GM19324 (cell line): ENCODE data around the gene PLIN1.

Experiments used
- ATAC-seq: cut with Tn5 transposase; IDR thresholded peaks from one replicate; pipeline ENCODE4 v1.9.1; 2021; ENCODE audit warnings: mild to moderate bottlenecking, moderate library complexity; ENCODE audit not compliant: unreplicated experiment, low FRiP score

PLIN1 gene

DNA sequence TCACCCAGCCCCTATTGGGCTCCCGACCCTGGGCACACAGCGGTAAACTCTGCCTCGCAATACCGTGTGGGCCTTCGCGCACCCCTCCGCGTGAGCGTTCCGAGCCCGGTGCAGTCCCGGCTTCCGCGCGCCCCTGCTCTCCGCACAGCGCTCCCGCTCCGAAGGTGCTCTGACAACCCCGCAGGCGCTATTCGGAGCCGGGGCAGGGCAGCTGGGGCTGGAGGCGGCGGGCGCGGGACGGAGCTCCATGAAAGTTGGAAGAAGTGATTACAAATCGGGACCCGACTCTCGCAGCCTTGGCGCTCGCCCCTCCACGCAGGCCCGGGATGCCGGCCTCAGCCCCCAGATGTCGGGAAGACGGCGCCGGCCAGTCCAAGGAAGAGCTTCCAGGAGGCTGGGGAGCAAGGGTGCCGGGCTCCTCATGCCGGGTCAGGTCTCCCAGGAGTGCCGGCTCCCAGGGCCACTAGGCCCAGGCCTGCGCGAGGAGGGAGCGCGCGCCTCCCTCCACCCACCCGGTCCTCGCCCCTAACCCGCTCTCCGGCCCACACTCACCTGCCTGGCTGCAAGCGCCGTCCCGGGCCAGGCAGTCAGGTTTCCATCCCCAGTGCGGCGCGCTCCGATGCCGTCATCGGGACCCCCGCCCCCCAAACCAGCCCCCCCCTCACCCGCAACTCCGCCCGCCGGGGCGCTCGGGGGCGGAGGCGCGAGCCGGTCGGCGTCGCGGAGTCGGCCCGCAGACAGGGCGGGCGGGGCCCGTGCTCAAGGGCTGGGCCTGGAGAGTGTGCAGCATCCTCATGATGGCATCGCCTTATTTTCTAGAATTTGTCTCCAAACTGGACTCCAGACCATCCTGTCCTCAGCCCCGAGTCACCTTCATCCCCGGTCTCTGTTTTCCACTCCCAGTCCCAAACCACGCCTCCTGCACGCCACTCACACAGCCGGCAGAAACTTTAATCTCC, 24.0 kb downstream of the PLIN1 start, which contains the start of gene KIF7:
Gene KIF7 (minus strand): TSS at position 621 of the 959 bp plus-strand sequence. CDS start 2,537 bp downstream, outside the sequence.
- peak; percentile 65 for ATAC-seq

DNA sequence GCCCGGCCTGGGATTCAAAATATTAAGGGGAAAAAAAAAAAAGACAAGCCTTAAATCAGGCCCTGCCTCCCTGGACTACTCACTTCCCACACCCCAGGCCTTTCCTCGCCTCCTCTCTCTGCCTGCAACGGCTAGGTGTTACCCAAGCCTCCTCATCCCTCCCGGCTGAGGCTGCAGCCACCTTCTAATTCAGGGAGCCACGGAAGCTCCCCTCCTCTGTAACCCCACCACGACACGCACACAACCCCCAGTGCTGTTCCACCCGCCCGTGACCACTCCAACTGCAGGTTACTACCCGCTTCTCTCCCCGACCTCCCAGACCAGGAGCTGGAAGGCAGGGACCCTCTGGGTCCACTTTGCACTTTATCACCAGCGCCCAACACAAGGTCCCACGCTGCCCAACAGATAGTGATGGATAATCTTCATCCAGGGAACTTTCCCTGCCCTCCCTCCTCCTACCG, 24.8 kb downstream of the PLIN1 start:
- no peak for ATAC-seq

DNA sequence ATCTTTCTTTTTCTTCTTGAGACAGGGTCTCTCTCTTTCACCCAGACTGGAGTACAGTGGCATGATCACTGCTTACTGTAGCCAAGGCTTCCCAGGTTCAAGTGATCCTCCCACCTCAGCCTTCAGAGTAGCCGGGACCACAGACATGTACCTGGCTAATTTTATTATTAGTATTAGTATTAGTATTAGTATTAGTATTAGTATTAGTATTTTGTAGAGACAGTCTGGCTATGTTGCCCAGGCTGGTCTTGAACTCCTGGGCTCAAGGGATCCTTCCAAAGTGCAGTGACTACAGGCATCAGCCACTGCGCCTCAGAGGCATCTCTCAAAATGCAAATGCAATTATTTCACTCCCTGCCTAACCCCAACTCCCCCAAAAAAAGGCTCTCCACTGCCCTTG, 25.6 kb downstream of the PLIN1 start:
- no peak for ATAC-seq

DNA sequence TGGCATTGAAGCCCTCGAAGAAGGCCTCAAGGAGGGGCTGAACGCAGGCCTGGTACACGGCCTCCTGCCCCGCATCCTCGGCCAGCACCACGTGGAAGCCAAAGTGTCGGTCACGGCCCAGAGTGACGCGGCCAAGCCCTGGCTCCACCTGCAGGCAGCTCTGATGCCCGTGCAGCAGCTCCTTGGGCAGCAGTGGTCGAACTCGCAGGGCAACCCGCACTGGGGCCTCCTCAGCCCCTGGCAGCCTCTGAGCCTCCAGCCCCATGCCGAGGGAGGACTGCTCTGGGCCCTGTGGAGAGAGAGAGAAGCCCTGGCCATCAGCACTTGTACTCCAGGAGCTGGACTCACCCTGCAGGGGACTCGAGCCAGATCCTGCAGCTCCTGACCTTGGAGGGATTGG, 26.5 kb downstream of the PLIN1 start:
- ATAC-seq, result no peak

DNA sequence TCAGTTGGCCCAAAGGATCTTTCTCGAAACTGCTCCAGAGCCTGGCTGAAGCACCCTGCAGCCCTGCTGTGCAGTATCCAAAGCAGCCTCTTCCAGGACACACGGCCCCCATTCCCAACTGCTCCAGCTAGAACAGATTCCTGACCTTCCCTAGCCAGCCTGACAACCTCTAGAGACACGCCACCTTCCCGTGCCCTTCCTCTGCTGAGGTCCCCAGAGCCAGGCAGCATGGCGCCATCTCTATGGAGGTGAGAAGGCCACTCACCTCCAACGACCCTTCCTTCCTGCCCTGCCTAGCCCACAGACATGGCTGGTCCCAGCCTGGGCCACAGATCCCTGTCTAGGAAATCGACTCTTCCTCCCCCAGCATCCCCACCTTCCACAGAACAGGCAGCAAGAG, 27.0 kb downstream of the PLIN1 start:
- ATAC-seq, result no peak

DNA sequence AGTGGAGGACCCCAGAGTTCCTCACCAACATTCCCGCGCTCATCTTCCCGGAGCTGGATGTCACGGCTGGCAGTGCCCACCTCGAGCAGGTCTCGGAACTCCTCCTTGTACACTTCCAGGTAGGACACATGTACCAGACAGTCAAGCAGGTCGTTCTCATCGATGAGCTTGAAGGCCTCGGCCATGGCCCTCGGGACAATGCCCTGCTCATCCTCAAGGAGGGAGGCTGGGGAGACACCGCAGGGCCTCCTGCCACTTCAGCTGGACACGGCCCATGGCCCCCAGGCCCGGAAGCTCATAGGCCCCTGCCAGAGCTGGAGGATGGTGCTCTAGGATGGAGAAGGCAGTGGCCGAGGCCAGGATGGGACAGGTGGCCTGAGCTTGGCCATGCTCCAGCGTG, 29.5 kb downstream of the PLIN1 start:
- ATAC-seq, result no peak

DNA sequence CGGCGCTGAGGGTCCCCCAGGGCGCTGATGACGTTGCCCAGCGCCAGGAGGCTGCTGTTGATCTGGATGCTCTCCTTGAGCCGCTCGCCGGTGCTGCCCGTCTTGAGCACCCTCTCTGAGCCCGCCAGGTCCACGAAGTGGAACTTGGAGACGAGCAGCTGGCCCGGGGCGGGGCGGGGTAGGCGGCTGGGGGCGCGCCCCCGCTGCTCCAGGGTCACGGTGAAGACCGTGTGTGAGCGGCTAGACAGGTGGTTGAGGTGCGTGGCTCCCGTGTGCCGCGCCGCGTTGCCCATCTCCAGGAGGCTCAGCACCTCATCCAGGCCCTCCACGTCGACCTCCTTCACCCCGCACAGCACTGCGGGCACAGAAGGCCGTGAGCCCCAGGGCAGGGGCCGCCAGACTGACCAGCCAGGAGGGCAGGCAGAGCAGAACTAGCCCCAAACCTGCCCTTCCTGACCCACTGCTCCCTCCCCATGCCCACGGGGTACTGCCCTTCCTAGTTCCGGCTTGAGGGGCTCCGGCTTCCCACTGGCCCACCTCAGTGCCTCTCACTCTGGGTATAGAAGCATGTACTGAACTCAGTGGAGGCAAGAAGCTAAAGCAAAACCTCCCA, 30.0 kb downstream of the PLIN1 start:
- no peak for ATAC-seq

DNA sequence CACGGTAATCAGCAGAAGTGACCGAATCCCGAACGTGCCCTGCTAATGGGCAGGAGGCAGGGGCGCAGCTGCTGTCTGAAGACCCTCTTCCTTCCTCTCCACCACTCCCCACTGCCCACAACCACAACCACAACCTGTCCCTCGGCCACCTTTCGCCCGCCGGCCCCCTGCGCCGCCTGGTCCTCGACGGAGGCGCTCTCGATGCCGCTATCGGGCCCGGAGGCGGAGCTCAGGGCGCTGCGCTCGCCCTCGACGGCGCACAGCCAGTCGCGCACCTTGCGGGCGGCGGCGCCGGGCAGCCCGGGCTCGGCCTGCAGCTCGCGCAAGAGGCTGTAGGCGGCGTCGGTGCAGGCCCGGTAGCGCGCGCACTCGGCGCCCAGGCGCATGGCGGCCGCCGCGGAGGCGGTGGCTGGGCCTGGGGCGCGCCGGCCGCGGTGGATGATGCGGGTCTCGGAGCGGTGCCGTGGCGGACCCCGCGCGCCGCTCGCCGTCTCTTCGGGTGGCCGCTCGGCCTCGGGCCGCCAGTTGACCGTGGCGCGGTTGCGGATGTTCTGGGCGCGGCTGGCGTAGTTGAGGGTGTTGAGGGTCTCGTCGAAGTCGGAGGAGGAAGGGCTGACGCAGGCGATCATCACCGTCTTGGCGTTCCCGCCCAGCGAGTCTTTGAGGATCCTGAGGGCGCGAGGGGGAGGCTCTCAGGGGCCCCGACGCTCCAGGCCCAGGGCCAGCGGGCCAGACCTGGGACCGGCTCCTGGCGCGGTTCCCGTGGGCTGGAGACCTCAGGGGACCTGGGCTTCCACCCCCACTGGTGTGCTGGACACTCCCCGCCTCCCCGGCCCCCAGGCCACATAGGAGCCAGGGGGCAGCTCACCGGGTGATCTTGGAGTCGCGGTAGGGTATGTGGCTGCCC, 30.8 kb downstream of the PLIN1 start:
- no peak for ATAC-seq

DNA sequence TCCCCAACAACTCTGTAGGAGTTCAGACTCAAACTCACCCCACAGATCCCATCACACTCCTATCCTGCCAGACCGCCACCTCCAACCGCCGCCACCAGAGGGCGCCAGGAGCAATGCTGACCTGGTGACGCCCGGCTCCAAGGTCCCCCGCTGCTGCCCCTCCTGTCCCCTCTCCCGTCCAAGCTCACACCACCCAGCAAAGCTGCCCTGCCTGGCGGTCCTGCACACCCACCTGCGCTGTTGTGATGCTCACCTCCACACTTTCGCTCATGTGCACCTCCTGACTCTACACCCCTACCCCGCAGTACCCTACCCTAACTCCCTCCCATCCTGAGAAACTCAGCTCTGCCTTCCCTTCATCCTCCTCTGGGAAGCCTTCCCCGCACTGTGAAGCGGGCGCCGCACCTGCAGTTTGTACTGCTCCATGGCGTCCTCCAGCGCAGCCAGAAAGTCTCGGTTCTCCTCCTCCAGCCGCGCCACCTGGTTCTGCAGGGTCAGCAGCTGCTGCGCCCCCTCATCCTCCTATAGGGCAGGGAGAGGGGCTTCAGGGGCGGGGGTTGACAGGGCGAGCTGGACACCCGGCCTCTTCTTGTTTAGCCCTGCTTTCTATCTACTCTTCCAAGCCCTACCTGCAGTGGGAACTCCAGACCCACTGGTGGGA, 31.8 kb downstream of the PLIN1 start:
- ATAC-seq, result no peak

DNA sequence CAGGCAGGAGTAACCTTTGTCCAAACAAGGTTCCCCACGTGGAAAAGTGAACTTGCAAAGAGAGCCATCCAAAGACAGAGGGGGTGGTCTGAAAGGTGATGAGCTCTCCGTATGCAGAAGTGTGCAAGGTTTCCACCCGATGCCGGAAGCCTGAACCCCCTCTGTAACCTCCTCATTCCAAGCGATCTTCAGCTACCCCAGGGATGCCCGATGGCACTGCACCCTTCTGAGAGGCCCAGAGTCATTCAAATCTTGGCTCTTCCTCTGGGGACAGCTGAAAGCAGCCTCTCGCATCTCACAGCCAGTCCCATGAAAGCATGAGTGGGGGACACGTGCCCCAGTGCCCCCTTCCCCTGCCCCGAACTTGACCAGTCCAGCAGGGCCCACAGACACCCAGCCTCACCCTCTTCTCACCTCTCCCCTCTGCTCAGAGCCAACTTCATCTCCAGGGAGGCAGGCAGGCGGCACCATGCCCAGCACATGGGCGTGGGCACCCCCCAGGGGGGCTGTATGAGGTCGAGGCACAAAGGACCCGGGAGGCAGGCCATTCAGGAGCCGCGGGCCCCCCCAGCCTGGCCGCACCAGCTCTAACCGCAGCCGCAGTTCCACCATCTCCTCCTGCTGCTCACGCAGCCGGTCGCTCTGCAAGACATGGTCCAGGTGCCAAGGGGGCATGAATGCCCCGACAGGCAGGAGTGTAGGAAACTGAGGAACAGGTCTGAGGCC, 32.6 kb downstream of the PLIN1 start:
- no peak for ATAC-seq

DNA sequence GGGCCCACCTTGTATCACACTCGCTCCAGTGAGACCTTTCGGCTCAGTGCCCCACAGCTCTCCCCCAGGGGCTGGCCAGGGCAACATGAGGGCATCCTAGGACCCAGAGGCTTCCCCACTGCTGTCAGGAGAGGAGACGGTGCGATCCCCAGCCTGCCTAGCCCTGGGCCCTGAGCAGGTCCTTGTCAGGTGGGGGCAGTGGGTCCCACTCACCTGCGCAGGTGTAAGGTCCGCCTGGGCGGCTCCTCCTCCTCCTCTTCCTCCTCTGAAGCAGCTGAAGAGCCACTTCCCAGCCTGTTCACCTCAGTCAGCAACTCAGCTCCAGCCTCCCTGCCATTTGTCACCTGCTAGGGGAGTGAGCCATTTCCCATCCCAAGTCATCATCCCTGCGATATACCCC, 33.5 kb downstream of the PLIN1 start:
- ATAC-seq, result no peak

DNA sequence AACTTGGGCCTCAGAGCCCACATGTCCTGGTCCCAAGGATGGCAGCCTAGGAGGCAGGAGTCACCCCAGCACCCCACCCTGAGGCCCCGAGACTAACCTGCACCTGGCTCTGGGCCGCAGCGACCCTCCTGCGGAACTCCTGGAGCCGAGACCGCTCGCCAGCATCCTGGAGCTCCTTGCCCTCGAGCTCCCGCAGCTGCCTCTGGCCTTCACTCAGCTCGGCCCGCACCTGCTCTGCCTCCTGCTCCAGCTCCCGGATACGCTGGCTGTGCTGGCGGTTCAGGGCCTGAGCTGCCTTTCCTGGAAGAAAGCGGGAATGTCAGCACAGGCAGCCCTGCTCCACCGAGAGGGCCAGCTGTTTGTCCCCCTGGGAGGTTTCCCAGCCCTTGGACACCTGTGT, 37.1 kb downstream of the PLIN1 start:
- ATAC-seq, result no peak

DNA sequence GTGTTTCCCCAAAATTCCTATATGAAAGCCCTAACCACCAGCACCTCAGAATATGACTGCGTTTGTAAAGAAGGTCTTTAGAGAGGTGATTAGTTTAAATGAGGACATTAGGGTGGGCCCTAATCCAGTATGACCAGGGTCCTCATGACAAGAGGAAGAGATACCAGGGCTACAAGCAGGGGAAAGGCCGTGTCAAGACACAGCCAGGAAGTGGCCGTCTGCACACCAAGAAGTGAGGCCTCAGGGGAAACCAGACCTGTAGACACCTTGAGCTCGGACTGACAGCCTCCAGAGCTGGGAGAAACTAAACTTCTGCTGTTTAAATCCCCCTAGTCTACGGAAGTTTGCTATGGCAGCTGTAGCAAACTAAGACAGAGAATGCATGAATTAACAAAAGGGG, 38.1 kb downstream of the PLIN1 start:
- no peak for ATAC-seq

DNA sequence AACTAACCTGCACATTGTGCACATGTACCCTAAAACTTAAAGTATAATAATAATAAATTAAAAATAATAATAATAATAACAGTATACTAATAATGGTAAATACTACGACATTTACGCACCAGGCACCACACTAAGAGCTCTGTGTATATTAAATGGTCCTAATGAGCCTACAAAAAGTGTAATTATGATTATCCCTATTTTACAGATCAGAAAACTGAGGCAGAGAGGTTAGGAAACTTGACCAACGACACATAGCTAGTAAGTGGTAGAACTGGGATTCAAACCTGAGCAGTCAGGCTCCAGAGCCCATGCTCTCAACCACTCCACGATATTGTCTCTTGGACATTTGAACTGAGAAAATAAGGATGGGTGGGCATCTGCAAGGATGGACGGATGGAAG, 38.9 kb downstream of the PLIN1 start:
- ATAC-seq, result no peak

DNA sequence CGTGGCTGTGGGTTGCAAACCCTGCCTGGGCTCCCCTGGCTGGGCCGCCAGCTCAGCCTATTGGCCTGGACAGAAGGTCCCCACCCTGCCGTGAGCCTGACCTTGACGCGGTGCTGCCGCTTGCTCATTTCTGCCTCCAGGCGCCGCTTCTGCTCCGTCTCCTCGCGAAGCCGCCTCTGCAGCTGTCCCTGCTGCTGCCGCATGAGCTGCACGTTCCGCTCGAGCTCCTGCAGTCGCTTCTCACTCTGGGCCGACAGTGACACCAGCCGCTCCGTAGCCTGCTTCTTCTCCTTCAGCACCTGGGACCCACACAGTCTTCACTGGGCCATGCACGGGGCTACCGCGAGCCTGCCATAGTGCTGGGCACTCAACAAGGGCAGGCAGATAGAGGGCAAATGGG, 45.6 kb downstream of the PLIN1 start:
- no peak for ATAC-seq

DNA sequence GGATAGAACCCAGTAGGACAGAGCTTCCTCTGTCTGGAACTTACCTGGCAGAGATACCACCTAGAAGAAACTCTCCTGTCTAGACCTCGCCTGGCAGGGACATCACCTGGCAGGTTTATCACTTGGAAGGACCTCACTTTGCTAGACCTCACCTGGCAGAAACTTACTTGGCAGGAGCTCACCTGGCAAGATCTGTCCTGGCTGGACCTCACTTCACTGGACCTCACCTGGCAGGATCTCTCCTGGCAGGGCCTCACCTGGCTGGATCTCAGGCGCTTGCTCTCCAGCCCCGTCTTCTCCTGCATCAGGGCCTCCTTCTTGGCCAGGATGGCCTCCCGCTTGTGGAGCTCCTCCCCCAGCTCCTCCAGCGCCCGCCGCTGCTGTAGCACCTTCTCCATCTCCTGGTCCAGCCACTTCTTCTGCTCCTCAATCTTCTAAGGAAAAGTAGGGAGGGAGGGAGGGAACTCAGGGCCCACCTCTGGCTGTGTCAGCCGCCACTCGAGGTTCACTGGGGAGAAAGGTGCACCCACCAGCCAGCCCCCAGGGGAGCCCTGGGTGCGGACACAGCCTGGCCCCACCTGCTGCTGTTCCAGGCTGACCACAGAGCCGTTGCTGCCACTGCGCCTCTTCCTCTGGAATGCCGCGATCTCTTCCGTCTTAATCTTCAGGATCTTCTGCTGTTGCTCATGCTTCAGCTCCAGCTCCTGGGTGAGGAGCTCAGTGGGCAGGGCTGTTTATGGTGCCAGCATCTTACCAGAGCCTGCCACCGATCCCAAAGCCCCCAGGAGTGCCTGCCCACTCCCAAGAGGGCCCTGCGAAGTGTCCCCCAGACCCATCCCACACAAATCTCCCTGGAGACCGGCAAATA, 46.4 kb downstream of the PLIN1 start:
- ATAC-seq, result no peak

DNA sequence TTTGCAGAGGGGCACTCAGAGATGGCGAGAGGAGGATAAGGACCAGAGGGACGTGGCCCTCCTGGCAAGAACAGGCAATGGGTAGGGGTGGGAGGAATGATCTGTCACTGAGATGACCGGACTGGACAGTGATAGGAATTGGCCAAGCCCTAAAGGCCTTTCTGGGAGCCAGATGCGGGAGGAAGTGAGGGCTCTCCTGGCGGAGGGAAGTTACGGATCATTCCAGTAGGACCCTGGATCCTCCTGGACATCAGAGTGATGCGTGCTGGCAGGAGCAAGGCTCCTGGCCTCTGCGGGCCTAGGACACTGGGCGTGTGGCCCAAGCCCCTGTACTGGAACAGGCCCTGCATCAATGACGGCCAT, 47.3 kb downstream of the PLIN1 start:
- ATAC-seq, result no peak

DNA sequence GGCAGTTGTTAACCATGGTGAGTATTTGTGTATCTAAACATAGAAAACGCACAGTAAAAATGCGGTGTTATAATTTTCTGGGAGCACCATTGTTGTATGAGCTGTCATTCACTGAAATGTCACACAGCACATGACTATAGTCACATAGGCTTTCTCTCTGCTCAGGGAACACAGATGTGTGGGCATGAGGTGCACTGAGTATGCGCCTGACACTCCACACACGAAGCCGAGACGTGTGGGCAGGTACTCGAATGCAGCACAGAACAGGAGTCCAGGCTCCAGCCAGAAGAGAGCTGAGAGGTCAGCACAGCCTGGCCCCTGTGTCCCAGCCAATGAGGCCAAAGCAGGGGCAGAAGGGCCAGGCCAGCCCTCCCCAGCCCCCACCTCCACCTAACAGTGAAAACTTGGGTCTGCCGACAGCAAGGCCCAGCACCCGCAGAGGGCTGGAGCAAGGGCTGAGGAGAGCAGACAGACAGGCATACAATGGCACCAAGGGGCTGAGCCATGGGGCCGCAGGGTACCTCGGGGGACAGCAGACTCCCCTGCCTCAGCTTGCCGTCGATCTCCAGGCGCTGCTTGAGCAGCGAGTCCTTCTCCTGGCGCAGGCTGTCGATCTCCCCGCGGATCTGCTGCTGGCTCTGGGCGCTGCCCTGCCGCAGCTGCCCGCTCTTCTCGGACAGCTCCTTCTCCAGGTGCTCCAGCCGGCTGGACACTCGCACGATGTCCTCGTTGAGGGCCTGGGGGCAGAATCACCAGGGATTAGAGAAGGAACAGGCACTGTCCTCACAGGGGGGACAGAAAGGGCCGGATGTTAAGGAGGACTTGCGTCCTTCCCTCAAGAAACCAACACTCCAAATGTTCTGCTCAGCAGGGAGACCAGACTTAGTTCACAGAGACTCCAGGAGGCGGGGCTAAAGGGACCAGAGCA, 47.9 kb downstream of the PLIN1 start:
- ATAC-seq, result no peak
